Fibroblast of skin of scalp (primary cell): Measurements from ENCODE around the gene NOX5.

Experiments used
- DNase-seq: peaks from one replicate; pipeline ENCODE4 v3.0.0-alpha.2; 2013

NOX5 gene

DNA sequence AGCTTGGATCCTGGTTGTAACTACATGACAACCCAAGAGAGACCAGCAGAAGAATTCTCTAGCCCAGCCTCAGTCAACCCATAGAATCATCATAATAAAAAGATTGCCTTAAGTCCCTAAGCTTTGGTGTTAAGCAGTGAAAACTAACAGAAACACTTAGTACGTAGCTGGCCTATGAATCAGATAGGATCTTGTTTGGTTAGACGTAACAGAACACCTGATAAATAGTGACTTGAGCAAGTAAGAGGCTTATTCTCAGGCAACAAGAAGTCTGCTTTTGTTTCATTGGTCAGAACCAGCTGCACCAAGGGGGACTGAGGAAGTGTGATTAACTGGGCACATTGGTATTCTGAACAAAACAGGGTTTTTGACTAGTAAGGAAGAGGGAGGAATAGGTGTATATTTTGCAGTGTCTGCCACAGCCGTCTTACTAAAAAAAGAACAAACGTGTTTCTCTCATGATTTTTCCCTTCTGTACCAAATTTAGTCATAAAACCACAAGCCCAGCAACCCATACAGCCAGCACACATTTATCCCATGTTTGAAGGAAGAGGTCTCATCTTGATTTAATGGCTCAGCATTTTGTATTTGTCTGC is 92.6 kb downstream of the NOX5 start:
- no peak for DNase-seq
